Lung (tissue), 16 donors: ENCODE data around the gene KLF8. TPM values are rescaled to one million over a fixed set of nuclear protein-coding genes. Genes with fewer than 3 reads are reported as not detected.
"Not testable (repeated sequence)": the region's sequence is repeated elsewhere in the genome, so short reads cannot be mapped to it uniquely, and the experiment has no call there.

Experiments used
- ATAC-seq: fragments of 200-7000 bp; cut with Tn5 transposase; one replicate; pipeline ENCODE4 v1.9.1; 2020; ENCODE audit warnings: moderate number of reproducible peaks; ENCODE audit not compliant: insufficient read depth, low FRiP score
- DNase-seq, 3 donors: peaks; one replicate each; pipeline ENCODE4 v3.0.0-alpha.2; 2013 to 2017
- H3K27ac ChIP-seq, 2 donors: one replicate each; pipeline ENCODE4 v1.5.1; 2013; ENCODE audit warnings: mild to moderate bottlenecking in 2 of 2, moderate library complexity in 2 of 2, control low read depth in 1 of 2, inconsistent platforms in 1 of 2, low read depth in 1 of 2, low read length in 1 of 2
- H3K27me3 ChIP-seq, 3 donors: one replicate each; pipeline ENCODE4 v1.5.1; 2013; ENCODE audit warnings: low read length in 2 of 3; ENCODE audit not compliant: control insufficient read depth in 3 of 3, insufficient read depth in 3 of 3
- H3K36me3 ChIP-seq, 4 donors: one replicate each; pipeline ENCODE4 v1.5.1; 2013; ENCODE audit warnings: low read length in 4 of 4, mild to moderate bottlenecking in 1 of 4, moderate library complexity in 1 of 4; ENCODE audit not compliant: control insufficient read depth in 4 of 4, insufficient read depth in 4 of 4
- H3K4me1 ChIP-seq, 5 donors: one replicate each; pipeline ENCODE4 v1.5.1; 2013; ENCODE audit warnings: low read length in 5 of 5, mild to moderate bottlenecking in 2 of 5, moderate library complexity in 1 of 5; ENCODE audit not compliant: control insufficient read depth in 5 of 5, insufficient read depth in 5 of 5
- H3K4me3 ChIP-seq: one replicate; pipeline ENCODE4 v1.5.1; 2013; ENCODE audit warnings: mild to moderate bottlenecking, control low read depth, moderate library complexity
- H3K9ac ChIP-seq, 2 donors: one replicate each; pipeline ENCODE4 v1.5.1; 2013; ENCODE audit warnings: low read length in 2 of 2, control low read depth in 1 of 2; ENCODE audit not compliant: insufficient read depth in 1 of 2
- H3K9me3 ChIP-seq, 4 donors: one replicate each; pipeline ENCODE4 v1.5.1; 2013; ENCODE audit warnings: low read length in 3 of 4, mild to moderate bottlenecking in 1 of 4, moderate library complexity in 1 of 4; ENCODE audit not compliant: control insufficient read depth in 4 of 4, insufficient read depth in 3 of 4
- WGBS, 2 donors: extraction: QIAGEN DNeasy Blood & Tissue Kit; methylation state at CpG; one replicate each; pipeline ENCODE4 v1.1.7; 2013; 5-methylcytosine and 5-hydroxymethylcytosine counted together
- long read RNA-seq, 5 donors: transcript quantifications; one replicate each; lab custom pipeline, GENCODE V29; 2026
- polyA plus RNA-seq, 2 donors: library from polyadenylated mRNA; stranded (reverse); fragments of 200-250 nt; gene quantifications; one replicate each; pipeline ENCODE4 v1.2.1, GENCODE V29; 2013
- total RNA-seq, 2 donors: library from RNA; depleted of rRNA in 1 of 2; stranded (reverse); fragments of >200 nt in 1 of 2; gene quantifications; one replicate each; pipeline ENCODE4 v1.2.1, GENCODE V29; 2014 to 2021
- TF ChIP-seq, protein P1 (sequence below): IDR thresholded peaks from 2 replicates; pipeline ENCODE4 v1.5.1; 2012; ENCODE audit warnings: mild to moderate bottlenecking; ENCODE audit errors: control extremely low read depth, extremely low read depth
- donor health status: control.
- donor health status: control.
- donor health status: Bipolar disorder and iron deficiency.
- donor health status: healthy.
- donor health status: DM: yes; HTN: yes; CAD: no.

Gene KLF8
- total RNA-seq (10 to 100 TPM; 12.6 to 33.1 TPM), polyA plus RNA-seq (1 to 10 TPM; 3.9 to 7.0 TPM)
- long read RNA-seq, donor 1, partial matches to known transcripts = 5 of 6 reads
- long read RNA-seq, donor 1, other reads (novel, unspliced or antisense) = 0 of 6 reads
- long read RNA-seq, donor 2 = 0 reads
- long read RNA-seq, donor 3, partial matches to known transcripts = 0 of 2 reads
- long read RNA-seq, donor 3, other reads (novel, unspliced or antisense) = 0 of 2 reads
- long read RNA-seq, donor 4, partial matches to known transcripts = 0 of 1 reads
- long read RNA-seq, donor 4, other reads (novel, unspliced or antisense) = 0 of 1 reads
- long read RNA-seq, donor 5, partial matches to known transcripts = 0 of 3 reads
- long read RNA-seq, donor 5, other reads (novel, unspliced or antisense) = 0 of 3 reads

DNA sequence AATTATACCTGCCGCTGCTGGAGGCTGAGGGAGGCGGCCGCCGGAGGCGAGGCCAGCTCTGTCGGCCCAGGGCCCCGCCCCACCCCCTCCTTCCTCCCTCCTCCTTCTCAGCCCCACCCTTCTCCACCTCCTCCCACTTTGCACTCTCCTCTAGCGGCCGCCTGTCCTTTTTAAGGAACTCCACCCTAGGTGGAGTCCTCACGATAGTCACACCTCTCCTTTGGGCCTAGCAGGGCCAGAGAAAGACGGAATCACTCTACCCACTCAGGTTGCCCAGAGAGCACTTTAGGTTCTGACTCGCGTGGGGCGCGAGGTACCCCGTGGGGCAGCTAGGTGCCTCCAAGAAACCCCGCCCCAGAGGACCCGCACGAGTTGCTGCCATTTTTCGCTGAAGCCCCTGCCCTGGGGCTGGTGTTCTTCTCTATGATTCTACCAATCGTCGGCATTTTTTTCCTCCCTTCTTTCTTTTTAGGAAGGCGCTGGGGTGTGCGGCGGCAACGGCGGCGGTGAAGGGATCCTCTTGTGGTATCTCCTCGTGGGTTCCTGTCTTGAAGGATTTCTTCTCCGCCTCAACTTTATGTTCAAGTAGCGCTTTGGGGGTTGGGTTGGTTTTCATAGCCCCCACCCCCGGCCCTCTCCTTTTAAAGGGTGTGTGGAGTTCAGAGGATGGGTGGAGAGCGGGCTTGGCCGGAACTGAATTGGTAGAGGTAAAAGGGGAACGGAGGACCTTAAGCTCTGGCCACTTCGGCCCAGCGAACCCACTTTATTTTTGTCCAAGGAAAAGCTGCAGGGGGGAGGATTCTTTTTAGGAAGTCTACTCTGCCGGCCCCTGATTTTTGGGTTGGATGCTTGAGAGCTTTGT lies at the start of gene KLF8:
Gene KLF8, plus strand, starts transcription at position 136 of the 862 bp plus-strand sequence. CDS start 979 bp downstream, outside the sequence.
- H3K4me1 ChIP-seq = peaks cover 0 to 7% (median 0%) of the 10 kb centered on the region in 5 donors
- TF ChIP-seq, protein P1, sequence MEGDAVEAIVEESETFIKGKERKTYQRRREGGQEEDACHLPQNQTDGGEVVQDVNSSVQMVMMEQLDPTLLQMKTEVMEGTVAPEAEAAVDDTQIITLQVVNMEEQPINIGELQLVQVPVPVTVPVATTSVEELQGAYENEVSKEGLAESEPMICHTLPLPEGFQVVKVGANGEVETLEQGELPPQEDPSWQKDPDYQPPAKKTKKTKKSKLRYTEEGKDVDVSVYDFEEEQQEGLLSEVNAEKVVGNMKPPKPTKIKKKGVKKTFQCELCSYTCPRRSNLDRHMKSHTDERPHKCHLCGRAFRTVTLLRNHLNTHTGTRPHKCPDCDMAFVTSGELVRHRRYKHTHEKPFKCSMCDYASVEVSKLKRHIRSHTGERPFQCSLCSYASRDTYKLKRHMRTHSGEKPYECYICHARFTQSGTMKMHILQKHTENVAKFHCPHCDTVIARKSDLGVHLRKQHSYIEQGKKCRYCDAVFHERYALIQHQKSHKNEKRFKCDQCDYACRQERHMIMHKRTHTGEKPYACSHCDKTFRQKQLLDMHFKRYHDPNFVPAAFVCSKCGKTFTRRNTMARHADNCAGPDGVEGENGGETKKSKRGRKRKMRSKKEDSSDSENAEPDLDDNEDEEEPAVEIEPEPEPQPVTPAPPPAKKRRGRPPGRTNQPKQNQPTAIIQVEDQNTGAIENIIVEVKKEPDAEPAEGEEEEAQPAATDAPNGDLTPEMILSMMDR = no peak
- peaks cover 0 to 18% (median 17%) of the 10 kb centered on the region in 3 donors for H3K27me3 ChIP-seq
- H3K27ac ChIP-seq = peak within 1 kb of the TSS in 1 of 2 donors; percentile 57
- H3K9ac ChIP-seq = peak within 1 kb of the TSS in 1 of 2 donors; percentile 2
- DNase-seq (peak; percentile 22 to 50 (median 36)), ATAC-seq (peak; percentile 84)
- no peaks in the 10 kb centered on the region for H3K36me3 ChIP-seq
- 1 to 32% methylated on average over 27 to 38 of the region's 38 CpGs for WGBS, 2 donors
- no peaks in the 10 kb centered on the region for H3K9me3 ChIP-seq
- peak within 1 kb of the TSS; percentile 30 for H3K4me3 ChIP-seq

DNA sequence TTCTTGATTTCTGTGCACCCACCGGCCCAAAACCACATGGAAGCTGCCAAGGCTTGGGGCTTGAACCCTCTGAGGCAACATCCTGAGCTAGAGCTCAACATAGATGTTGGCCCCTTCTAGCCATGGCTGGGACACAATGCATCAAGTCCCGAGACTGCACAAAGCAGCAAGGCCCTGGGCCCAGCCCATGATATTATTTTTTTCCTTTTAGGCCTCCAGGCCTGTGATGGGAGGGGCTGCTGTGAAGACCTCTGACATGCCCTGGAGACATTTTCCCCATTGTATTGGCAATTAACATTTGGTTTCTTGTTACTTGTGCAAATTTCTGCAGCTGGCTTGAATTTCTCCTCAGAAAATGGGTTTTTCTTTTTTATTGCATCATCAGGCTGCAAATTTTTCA lies 25.2 kb upstream of the KLF8 start:
- not testable (repeated sequence) for H3K4me1 ChIP-seq, ATAC-seq
- WGBS, 2 donors = 78 to 95% methylated on average over 2 of the region's 2 CpGs

GRCh38 chrX:56211701-56212100 lies 20.5 kb upstream of the KLF8 start:
- Histone ChIP-seq H3K9ac (no peak overlapping the region), H3K4me3 (no peak overlapping the region), H3K4me1 (no peaks in the 10 kb centered on the region), H3K27me3 (peaks cover 0 to 5% (median 0%) of the 10 kb centered on the region in 3 donors), H3K36me3 (no peaks in the 10 kb centered on the region), H3K9me3 (peaks cover 0 to 6% (median 3%) of the 10 kb centered on the region in 4 donors), H3K27ac (no peak overlapping the region)
- DNase-seq (no peak), ATAC-seq (no peak)
- TF ChIP-seq, protein P1 = no peak
- 80 to 91% methylated on average over 3 of the region's 3 CpGs for WGBS, 2 donors

More for the DNA sequence above, 25.2 kb upstream of the KLF8 start:
- H3K36me3 ChIP-seq, H3K27me3 ChIP-seq, H3K27ac ChIP-seq, H3K9me3 ChIP-seq, H3K9ac ChIP-seq, DNase-seq, H3K4me3 ChIP-seq: not testable (repeated sequence)

DNA sequence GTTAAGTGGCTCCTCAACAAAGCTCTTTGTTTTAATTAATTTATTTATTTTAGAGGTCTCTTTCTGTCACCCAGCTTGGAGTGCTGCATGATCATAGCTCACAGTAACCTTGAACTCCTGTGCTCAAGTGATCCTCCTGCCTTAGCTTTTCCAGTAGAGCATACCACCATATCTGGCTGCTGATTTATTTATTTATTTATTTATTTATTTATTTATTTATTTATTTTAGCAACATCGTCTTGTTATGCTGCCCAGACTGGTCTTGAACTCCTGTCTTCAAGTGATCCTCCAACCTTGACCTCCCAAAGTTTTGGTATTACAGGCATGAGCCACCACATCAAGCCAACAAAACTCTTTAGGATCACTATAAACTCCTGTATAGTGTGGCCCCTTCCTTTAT lies 15.8 kb upstream of the KLF8 start:
- Histone ChIP-seq H3K9me3 (peaks cover 0 to 4% (median 2%) of the 10 kb centered on the region in 4 donors), H3K36me3 (no peaks in the 10 kb centered on the region), H3K9ac (no peak overlapping the region), H3K27ac (no peak overlapping the region), H3K4me1 (no peaks in the 10 kb centered on the region), H3K27me3 (peaks cover 0 to 7% (median 0%) of the 10 kb centered on the region in 3 donors), H3K4me3 (no peak overlapping the region)
- DNase-seq = no peak
- TF ChIP-seq, protein P1 = no peak
- no peak for ATAC-seq
- 69 to 91% methylated on average over 1 of the region's 1 CpG for WGBS, 2 donors
